ENCODE data around the gene SYPL2.

The SYPL2 gene

DNA sequence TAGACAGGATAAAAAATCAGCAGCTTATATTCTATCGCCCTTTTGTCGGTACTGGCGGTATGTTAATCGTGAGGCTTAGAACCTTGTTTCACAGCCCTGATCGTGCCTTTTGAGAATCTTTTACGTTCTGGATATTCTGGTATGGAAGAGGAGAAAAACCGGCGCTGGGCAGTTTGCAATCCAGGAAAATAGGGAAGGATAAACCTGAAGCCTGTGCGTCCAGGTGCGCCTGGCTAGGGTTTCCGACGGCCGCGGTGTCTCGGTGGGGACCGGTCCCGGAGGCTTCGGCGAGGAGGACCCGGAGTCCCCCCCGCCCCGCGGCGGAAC, 258 bp upstream of the SYPL2 start:
- TF ChIP-seq, protein P1, sequence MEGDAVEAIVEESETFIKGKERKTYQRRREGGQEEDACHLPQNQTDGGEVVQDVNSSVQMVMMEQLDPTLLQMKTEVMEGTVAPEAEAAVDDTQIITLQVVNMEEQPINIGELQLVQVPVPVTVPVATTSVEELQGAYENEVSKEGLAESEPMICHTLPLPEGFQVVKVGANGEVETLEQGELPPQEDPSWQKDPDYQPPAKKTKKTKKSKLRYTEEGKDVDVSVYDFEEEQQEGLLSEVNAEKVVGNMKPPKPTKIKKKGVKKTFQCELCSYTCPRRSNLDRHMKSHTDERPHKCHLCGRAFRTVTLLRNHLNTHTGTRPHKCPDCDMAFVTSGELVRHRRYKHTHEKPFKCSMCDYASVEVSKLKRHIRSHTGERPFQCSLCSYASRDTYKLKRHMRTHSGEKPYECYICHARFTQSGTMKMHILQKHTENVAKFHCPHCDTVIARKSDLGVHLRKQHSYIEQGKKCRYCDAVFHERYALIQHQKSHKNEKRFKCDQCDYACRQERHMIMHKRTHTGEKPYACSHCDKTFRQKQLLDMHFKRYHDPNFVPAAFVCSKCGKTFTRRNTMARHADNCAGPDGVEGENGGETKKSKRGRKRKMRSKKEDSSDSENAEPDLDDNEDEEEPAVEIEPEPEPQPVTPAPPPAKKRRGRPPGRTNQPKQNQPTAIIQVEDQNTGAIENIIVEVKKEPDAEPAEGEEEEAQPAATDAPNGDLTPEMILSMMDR (conservative IDR thresholded peaks at IDR 0.05; ENCODE audit: low read length): no peak
- TF ChIP-seq EZH2phosphoT487 (IDR thresholded peaks at IDR 0.05; ENCODE audit: borderline replicate concordance): no peak
- Histone ChIP-seq H3F3A (ENCODE audit: low read depth) (no peaks in the 10 kb centered on the region), H3K9me2 (replicated peaks; ENCODE audit: low read depth, low read length) (no peaks in the 10 kb centered on the region), H3K9me3 (ENCODE audit: insufficient read depth, low read depth, low read length) (no peaks in the 10 kb centered on the region), H3K36me3 (ENCODE audit: insufficient read depth, low read length) (no peaks in the 10 kb centered on the region), H2AFZ (ENCODE audit: low read length) (no peak overlapping the region), H3K4me2 (ENCODE audit: low read depth, low read length, poor library complexity, severe bottlenecking) (no peak overlapping the region), H3K4me1 (ENCODE audit: insufficient read depth, low read length, poor library complexity, severe bottlenecking) (peaks cover 2% of the 10 kb centered on the region), H3K27me3 (ENCODE audit: insufficient read depth, low read length, poor library complexity, severe bottlenecking) (no peaks in the 10 kb centered on the region), H3K79me2 (ENCODE audit: insufficient read depth, low read length) (no peaks in the 10 kb centered on the region), H4K20me1 (ENCODE audit: insufficient read depth, low read length, poor library complexity, severe bottlenecking) (no peaks in the 10 kb centered on the region), H3K9ac (ENCODE audit: low read depth, low read length, poor library complexity, severe bottlenecking) (no peak overlapping the region), H3K4me3 (ENCODE audit: low read length, poor library complexity, severe bottlenecking) (no peak overlapping the region)

DNA sequence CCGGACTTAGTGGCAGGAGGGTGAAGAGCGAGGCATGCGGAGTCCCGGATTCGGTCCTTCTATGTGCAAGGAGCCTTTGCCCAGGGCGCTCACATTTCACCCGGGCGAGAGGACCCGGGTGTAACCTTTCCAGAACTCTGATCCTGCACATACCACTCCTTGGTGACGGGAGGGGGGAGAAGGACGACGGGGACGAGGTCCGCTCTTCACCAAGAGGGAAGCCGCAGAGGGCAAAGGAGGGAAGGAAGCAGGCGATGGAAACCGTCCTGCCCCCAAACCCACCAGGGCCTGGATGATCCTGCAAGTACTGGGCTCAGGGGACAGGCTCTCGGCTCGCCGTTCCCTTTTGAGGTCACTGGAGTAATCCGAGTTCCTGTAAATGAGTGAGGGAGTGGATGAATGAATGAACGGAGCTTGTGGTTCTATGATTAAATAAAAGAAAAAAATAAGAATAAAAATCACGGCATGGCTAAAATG, 993 bp downstream of the SYPL2 start:
- Histone ChIP-seq H3K9me3 (ENCODE audit: insufficient read depth, low read depth, low read length) (no peaks in the 10 kb centered on the region), H3K4me3 (ENCODE audit: low read length, poor library complexity, severe bottlenecking) (no peak overlapping the region), H3F3A (ENCODE audit: low read depth) (no peaks in the 10 kb centered on the region), H4K20me1 (ENCODE audit: insufficient read depth, low read length, poor library complexity, severe bottlenecking) (no peaks in the 10 kb centered on the region), H3K4me1 (ENCODE audit: insufficient read depth, low read length, poor library complexity, severe bottlenecking) (peaks cover 2% of the 10 kb centered on the region), H2AFZ (ENCODE audit: low read length) (no peak overlapping the region), H3K79me2 (ENCODE audit: insufficient read depth, low read length) (no peaks in the 10 kb centered on the region), H3K9ac (ENCODE audit: low read depth, low read length, poor library complexity, severe bottlenecking) (no peak overlapping the region), H3K27me3 (ENCODE audit: insufficient read depth, low read length, poor library complexity, severe bottlenecking) (no peaks in the 10 kb centered on the region), H3K36me3 (ENCODE audit: insufficient read depth, low read length) (no peaks in the 10 kb centered on the region), H3K9me2 (replicated peaks; ENCODE audit: low read depth, low read length) (no peaks in the 10 kb centered on the region), H3K4me2 (ENCODE audit: low read depth, low read length, poor library complexity, severe bottlenecking) (no peak overlapping the region)
- no peak for TF ChIP-seq EZH2phosphoT487 (IDR thresholded peaks at IDR 0.05; ENCODE audit: borderline replicate concordance)
- TF ChIP-seq, protein P1 (conservative IDR thresholded peaks at IDR 0.05; ENCODE audit: low read length): no peak

DNA sequence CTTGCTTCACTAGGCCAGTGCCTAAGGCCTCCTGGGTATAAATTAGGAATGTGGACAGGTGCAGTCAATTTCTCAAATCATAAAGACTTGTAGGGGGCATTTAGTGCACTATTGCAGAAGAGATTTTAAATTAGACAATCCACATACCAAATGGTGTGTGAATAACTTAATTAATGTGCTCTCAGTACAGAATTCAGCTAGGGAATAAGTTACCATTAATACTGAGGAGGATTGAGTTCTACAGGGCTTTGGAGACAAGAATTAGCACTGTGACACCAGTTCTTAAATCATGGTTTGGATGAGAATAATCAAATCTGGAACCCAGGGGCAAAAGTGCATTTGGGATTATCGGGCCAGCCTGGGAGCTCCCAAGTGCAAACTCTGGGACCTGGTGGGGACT, 1.7 kb downstream of the SYPL2 start:
- Histone ChIP-seq H3K9me2 (replicated peaks; ENCODE audit: low read depth, low read length) (no peaks in the 10 kb centered on the region), H2AFZ (ENCODE audit: low read length) (no peak overlapping the region), H3K27me3 (ENCODE audit: insufficient read depth, low read length, poor library complexity, severe bottlenecking) (no peaks in the 10 kb centered on the region), H3K9ac (ENCODE audit: low read depth, low read length, poor library complexity, severe bottlenecking) (no peak overlapping the region), H3K4me3 (ENCODE audit: low read length, poor library complexity, severe bottlenecking) (no peak overlapping the region), H3K9me3 (ENCODE audit: insufficient read depth, low read depth, low read length) (no peaks in the 10 kb centered on the region), H3K79me2 (ENCODE audit: insufficient read depth, low read length) (no peaks in the 10 kb centered on the region), H3K4me1 (ENCODE audit: insufficient read depth, low read length, poor library complexity, severe bottlenecking) (peaks cover 2% of the 10 kb centered on the region), H3K36me3 (ENCODE audit: insufficient read depth, low read length) (no peaks in the 10 kb centered on the region), H3K4me2 (ENCODE audit: low read depth, low read length, poor library complexity, severe bottlenecking) (no peak overlapping the region), H3F3A (ENCODE audit: low read depth) (no peaks in the 10 kb centered on the region), H4K20me1 (ENCODE audit: insufficient read depth, low read length, poor library complexity, severe bottlenecking) (no peaks in the 10 kb centered on the region)
- TF ChIP-seq EZH2phosphoT487 (IDR thresholded peaks at IDR 0.05; ENCODE audit: borderline replicate concordance): no peak
- TF ChIP-seq, protein P1 (conservative IDR thresholded peaks at IDR 0.05; ENCODE audit: low read length): no peak

All from Loucy (cell line).